ENCODE results near the gene RPS17.

The RPS17 gene

DNA sequence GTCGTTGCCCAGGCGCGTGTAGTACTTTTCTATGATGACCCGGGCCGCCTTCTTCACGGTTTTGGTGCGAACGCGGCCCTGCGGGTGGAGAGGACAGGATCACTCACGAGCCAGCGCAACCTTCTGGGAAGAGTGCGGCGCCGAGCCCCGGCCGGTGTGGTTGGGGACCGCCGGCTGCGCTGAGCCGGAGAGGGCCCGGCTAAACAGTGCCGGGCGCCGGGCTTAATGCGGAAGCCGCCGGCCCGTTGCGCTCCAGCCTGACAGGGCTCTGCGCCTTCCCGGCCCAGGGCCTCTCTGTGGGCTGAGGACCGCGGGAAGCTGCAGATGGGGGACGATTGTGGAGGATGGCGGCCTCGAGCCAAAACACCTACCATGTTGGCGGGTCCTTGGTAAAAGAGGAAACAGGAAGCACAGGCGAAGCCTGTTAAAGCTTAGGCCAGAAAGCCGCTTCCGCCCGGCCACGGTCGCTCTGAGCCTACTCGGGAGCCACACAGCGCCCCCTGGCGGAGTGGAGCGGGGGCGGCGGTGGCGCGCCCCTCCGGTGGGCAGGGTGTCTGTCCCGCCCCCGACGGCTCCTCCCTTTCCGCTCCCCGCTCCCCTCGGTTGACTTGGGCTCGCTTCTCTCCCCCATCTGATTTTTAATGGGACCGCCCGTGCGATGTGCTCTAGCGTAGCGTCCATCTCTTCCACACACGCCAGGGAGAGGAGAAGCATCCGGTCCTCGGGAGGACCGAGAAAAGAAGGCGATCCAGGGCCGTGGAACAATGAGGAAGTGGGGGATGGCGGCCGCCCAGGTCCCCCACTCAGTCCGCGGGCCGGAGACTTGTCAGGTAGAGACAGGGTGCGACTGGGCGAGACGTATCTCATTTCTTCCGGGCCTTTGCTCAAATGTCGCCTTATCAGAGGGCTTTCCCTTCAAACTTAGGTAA is at the start of gene RPS17:
RPS17 (minus strand) TSS at position 403 of the 929 bp plus-strand sequence; CDS start at position 374, 29 bp downstream.
- DNase-seq: no peak

DNA sequence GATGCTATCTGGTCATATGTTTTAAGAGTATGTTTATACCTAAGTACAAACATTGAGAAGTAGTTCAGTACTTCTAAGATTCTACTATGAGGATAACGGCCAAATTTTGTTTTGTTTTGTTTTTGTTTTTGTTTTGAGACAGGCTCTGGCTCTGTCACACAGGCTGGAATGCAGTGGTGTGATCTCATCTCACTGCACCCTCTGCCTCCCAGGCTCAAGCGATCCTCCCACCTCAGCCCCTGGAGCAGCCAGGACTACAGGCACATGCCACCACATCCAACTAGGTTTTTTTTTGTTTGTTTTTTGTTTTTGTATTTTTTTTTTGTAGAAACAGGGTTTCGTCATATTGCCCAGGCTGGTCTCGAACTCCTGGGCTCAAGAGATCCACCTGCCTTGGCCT is 47.5 kb upstream of the RPS17 start:
- no peak for DNase-seq

DNA sequence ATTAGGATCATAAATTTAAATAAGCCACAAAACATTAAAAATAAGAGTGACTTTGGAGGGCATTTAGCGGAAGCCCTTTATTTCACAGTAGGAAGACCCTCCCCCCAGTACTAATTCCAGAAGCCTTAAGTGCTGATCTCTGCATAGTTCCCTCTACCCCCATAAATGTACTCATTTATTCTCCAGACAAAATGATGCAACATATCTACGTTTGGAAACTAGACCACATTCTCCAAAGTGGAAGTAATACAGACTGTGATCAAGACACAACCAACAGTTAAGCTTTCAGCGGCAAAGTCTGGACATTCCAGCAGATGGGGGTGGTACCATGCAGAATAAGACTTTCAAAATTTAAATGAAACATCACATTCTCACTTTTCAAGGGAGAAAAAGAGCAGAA is 44.8 kb upstream of the RPS17 start:
- DNase-seq: no peak

DNA sequence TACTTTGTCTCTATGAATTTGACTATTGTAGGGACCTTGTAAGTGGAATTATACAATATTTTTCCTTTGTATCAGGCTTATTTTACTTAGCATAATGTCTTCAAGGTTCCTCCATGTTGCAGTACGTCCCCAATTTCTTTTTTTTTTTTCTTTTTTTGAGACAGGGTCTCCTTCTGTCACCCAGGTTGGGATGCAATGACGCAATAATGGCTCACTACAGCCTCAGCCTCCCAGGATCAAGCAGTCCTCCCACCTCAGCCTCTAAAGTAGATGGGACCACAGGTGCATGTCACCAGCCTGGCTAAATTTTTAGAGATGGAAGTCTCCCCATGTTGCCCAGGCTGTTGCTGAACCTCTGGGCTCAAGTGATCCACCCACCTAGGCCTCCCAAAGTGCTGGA is 40.5 kb upstream of the RPS17 start:
- no peak for DNase-seq

DNA sequence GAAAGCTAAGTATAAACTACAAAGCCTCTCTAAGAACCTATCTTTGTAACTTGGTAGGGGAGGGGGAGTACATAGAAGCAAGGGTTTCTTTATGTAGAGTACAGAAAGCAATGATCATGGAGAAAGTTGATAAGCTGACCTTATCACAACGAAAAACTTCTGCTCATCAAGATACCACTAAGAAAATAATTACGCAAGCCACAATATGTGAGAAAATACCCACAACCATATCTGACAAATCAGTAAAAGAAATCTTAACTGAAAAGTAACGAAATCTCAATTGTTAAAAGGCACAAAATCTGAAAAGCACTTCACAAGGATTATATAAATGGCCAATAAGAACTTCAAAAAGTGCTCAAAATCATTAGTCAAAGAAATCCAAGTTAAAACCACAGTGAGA is 35.1 kb upstream of the RPS17 start:
- no peak for DNase-seq

DNA sequence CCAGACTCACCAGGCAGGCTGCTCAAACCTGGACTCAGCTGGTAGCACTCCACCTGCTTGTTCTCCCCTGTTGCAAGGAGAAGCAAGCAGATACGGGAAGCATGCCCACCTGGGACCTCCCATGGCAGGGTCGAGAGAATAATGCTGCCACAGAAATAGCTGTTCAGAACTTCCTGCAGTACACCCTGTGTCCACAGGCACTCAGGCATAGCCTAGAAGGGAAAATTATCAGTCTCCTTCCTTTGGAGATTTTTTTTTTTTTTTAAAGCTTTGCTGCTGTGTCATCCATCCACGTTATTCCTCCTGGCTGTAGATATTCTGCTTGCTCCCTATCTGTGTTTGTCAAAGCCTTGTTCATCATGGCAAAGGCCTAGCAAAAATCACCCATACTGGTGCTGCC is 32.7 kb upstream of the RPS17 start:
- DNase-seq: no peak

DNA sequence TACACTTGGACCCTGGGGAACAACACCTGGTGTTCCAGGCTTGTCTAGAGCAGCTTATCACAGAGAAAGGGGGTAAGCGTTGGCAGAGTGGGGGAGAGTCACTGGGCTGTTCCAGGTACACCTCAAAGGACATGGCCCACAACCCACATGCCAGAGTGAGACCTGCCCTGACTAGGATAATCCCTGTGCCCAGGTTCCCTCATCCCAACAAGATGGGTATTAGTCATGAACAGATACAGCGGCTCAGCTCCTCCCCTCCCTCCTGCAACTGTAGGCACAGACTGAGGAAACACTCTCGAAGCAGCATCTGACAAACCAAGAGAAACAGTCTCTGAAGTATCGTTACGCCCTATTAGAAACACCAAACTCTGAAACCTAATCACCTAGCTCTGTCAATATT is 32.1 kb upstream of the RPS17 start:
- DNase-seq: no peak

DNA sequence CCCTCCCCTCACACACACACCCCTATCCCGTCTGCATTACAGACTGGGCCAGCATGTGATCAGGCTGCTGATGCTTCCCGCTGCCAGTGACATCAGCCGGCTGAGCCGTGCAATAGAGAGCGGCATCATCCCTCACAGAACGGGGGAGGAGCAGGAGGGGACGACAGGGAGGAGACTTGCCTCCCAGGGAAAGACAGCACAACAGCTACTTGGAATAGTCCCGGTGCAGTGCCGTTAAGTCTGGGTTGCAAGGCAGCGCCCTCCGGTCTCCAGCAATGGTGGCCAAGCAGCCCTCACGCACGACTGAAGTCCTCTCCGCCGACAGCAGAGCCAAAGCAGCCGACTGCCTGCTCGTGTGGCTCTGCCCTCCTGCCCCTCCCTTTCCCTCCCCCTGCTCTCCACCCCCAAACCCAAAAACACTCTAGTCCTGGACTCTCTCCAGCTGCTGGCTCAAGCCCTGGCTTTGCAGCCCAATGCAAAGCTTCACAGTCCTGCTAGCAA is 31.5 kb upstream of the RPS17 start:
- DNase-seq: no peak

DNA sequence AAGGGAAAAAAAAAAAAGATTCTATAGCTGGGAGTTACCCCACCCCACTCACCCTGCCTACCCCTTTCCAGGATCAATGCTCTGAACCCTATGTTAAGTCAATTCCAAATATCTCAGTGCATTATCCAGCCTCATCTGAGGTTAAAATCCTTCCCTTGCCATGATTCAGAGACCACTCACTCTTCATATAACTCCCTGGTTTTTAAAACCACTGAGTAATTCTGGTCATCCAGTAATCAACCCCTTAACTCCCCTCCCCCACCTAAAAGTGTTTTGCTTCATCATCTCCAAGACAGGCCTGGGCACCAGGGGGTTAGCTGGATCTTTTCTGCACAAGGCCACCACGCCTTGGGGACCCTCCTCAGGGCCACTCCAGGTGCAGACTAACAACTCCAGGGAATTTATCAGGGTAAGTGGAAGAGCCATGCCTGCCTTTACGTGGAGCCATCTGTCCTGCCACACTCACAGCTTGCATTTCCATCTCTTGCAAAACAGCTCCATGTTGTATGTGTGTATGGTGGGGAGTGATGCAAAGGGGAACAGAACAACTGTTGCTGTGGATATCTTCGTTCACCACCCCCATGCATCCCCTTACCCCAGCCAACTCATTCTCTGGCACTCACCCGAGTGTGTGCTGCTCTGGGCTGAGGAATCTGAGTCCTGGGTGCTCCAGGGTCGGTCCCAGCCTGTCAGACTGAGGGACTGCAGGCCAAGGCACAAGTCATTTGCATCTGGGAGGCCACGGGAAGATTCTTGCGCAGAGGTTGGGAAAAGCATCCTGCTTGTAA is 30.7 kb upstream of the RPS17 start:
- no peak for DNase-seq

DNA sequence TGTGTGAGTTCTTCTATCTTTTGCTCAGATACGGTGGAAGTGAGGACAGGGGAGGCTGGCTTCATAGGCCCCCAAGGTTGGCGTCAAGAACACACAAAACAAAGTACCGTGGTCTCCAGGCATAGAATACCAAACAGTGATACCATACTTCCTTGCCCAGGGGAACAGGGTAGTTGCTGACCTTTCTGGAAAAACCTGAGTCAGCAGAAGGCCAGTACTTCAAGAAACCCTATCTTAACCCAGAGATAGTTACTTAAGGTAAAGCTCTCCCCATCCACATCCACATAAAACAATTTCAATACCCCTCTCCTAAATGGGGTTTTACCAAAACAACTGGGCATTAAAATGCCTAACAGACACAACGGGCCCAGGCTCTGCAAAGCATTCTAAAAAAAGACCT is 29.6 kb upstream of the RPS17 start:
- DNase-seq: no peak

DNA sequence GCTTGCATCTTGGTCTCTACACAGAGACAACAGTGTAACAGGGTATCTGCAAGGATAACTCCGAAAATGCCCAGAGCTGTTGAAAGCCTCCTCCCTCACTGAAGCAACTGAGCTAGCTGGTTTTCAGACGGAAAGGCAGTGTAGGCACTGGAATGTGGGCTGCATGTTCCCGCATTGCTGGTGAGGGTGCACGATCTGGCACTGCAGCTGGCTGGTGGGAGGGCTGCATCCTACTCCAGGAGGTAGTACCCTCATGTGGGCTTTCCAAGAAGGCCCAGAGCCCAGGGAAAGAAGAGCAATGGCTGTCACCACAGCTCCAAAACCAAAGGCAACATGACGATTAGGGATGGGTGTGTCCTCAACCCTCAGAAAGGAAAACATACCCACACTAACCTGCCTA is 28.7 kb upstream of the RPS17 start:
- DNase-seq: no peak

DNA sequence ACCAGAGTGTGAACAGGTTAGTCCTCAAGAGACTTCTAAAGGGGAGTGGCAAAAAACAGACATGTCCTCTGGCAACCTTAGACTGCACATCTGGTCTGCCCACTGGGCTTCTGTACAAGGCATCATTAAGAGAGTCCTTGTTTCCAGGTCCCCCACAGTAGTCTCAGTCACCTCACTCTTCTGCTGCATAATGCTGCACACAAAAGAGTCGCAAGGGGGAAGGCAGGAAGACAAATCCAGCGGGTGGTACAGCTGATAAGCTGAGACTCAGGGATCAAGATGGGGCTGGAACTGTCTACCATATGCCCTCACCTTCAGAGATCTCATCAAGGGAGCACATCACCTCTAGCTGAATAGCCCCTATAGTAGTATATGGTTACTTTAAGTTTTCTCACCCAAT is 27.4 kb upstream of the RPS17 start:
- no peak for DNase-seq

DNA sequence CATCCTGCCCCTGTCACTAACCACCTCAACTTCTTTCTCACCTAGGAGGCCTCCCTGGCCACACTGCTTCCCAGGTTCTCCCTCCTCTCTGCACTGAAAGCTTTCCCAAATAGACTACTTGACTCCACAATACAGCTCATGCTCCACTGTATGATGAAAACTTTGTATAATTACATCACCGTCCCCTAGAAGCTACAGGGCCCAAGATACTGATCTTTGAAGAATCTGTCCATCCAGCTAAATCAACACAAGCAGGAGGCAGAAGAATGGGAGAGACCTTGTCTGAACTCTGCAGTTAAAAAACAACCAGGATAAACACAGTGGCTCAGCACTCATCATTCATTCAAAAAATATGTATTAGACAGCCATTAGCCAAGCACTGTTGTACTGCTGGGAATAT is 26.4 kb upstream of the RPS17 start:
- DNase-seq: no peak

DNA sequence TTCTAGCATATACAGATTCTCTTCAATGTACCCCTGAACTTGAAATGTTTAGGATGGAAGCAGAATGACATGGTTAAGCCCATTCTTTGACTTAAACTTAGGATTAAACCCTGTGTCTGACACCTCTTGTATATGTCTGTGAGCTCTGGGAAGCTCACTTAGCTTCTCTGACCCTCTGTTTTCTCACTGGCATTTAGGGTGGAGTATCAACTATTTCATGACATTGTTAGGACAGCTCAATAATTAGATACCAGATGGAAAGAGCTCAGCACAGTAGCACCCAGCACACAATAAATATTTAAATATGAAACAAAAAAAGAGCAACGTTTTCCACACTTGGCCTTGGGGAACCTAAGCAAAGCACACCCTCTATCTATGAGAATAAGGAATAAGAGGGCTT is 18.2 kb upstream of the RPS17 start:
- DNase-seq: no peak

DNA sequence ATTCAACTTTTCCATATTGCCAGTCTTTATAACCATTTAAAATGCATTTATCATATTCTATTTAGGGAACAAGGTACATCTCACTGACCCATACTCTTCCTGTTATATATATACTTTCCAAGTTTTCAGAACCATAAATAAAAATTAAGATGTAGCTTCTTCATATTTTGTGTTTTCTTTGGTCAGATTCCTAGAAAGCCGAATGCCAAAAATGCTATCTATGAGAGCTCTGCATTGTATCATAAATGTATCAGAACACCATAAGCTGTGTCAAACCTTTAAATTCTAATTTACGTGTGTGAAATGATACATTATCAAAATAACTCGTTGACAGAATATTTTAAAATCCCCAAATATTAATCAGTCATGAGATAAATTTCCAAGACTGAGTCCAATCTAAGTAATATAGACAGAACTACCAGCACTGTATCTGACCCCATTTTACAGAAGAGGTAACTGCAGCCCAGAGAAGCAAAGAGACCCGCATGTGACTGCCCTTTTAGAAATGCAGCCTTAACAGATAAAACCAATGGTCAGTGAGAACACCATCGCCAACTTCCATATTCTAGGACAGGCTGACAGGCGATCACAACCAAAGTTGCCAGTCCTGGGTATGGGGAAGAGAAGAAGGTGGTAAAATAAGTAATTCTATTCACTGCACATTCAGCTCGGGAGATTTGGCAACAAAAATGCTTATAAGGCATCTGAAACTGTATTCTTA is 16.2 kb upstream of the RPS17 start:
- no peak for DNase-seq

DNA sequence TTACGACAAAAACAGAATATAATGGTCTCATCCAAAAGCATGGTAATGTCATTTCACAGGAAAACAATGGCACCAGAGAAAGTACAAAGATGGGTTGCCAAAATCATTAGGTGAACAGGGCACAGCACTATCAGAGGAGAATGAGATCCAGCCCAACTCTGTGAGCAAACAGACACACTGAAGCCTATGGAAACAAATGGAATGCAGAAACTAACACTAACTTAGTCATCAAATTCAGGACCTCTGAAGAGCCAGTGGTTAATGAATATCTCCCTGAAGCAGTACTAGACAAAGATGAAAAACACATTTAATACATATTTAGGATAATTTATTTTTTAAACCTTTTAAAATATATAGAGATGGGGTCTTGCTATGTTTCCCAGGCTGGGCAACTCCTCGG is 14.6 kb upstream of the RPS17 start:
- DNase-seq: no peak

DNA sequence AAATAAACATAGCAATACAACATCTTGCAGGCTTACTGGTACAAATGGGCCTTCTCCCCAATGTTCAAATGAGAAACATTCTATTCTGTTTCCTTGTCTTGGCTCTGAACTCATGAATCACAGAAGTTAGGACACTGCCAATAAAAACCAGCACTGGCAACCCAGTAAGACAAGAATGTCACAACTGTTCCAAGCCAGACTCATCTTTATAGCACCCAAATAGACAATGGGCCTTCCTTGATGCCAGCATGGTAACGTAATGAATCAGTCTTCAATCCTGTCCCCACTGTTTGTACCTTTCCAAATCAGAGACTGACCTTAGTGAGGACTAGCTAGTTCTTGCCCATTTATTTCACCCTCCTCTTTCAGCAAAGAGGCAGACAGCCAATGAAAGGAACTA is 14.1 kb upstream of the RPS17 start:
- DNase-seq: no peak

DNA sequence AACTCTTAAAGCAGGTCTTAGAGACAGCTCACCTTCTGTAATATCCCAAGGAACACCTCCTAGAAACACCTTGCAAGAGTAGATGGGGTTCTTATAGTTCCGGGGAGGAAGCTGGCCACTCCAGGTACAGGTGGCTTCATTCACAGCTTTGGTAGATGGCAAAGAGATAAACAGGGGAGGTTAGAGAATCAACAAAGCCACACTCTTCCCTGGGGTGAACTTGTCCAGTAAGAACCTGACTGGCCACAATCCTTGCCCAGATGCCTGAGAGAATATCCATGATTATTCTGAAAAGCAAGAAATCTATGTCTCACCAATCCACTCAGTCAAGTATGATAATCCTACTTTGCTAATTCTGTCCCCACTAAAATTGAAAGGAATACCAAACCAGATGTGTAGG is 13.6 kb upstream of the RPS17 start:
- DNase-seq: no peak

DNA sequence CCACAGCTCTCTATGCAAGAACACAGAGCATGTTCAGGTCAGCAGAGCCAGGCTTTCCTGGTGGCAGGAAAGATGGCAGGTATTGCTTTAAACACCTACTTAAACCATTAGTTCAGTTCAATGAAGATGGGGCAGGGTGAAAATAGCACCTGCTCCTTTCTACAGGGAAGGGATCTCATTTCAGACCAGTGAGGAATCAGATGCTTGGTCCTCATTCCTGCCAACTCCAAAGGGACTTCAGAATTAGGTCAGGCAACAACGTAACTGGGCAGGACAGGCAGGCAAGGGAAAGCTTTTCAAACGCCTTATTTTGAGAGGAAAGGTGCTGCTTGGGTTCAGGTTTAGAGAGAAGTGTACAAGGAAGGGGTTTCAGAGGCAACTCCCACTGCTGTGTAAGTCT is 12.6 kb upstream of the RPS17 start:
- no peak for DNase-seq

DNA sequence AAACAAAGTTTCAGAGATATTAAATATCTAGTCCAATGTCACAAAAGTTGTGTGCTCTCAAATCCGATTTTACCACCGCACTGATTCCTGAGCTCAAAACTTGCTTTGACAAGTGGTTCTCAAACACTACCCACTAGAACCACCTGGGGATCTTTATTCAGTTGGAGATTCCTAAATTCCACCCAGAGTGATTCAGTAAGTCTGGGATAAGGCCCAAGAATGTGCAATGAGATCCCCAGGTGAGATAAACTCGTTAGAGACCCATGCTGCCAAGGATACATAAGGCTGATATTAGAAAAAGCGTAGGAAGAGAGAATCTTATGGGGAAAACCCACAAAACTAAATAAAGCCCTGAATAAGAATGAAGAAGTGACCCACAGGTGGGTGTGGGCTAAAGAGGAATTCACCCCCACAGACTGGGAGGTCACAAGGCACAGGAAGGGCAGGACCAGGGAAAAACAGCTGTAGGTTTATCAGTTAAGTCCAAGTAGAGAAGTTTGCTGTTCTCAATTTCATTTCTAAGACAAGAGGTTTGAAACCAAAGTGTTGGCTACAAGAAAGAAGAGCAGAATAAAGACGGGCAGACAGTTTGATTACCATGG is 11.5 kb upstream of the RPS17 start:
- DNase-seq: no peak

DNA sequence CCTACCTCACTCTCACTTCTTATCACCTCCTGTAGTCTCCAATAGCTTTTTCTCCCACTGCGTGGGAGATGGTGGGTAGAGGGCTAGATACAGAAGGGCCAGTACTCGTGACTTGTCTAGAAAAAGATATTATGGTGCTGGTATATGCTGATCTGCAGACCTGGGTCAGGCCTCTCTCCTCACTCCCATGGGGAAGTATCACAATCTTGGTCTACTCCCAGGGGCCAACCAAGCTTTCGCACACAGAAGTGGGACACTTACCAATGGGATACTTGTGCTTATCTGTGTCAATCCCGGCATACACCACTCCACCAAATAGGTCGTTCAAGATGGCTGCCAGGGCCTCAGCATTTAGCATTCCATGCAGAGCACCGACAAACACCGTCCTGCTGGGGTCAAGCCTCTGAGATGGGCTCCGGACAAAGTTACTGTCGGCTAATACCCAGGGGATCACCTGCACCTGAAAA is 9.0 kb upstream of the RPS17 start:
- DNase-seq: no peak

DNA sequence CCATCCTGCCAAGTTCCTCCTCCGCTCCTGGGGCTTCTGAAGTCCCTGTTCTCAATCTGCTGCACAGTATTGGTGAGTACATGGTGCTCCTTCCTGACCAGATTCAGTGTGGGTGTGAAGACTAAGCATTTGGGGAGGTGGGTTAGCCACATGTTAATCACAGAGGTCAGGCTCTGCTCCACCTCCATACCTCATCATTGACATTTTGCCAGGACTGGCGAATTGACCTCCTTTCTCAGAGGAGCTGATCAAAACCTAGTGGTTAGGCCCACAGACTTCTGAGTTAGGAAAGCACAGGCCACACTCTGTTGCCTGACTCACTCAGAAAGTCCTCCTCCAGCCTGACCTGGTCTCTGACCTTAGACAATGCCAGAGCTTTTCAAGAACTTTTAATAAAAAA is 8.4 kb upstream of the RPS17 start:
- DNase-seq: no peak

DNA sequence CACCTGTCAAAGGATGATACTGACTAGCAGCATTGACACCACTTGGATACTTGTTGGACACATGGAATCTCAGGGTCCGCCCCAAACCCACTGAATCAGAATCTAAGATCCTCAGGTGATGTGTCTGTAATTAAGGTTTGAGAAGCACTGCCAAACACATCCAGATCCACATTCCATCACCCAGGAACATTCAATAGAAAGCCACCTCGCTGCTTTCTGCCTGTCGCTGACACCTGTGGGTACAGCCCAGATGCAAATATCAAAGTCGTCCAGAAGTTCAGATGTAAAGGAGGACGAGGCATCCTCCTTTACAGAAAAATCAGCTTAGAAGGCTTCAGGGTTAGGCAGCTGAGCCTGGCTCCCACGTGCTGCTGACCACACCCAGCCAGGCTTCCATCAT is 5.2 kb upstream of the RPS17 start:
- DNase-seq: no peak
